Measurements from ENCODE around the gene BTBD1. TPM values are rescaled to one million over a fixed set of nuclear protein-coding genes. Genes with fewer than 3 reads are reported as not detected.

BTBD1 gene
- total and polyA plus RNA-seq, 2 donors (not counting 3 experiments of a cell fraction or from before 2014, with no cell fraction given) = 30.8 to 58.0 TPM

- ChIA-PET POLR2A (no interaction called here), CTCF (interaction anchor here (1.5 kb wide), 1 partner anchor 12 kb away, joined by 4 read pairs; no protein-coding TSS in a partner anchor)
- TF ChIP-seq, protein P1, sequence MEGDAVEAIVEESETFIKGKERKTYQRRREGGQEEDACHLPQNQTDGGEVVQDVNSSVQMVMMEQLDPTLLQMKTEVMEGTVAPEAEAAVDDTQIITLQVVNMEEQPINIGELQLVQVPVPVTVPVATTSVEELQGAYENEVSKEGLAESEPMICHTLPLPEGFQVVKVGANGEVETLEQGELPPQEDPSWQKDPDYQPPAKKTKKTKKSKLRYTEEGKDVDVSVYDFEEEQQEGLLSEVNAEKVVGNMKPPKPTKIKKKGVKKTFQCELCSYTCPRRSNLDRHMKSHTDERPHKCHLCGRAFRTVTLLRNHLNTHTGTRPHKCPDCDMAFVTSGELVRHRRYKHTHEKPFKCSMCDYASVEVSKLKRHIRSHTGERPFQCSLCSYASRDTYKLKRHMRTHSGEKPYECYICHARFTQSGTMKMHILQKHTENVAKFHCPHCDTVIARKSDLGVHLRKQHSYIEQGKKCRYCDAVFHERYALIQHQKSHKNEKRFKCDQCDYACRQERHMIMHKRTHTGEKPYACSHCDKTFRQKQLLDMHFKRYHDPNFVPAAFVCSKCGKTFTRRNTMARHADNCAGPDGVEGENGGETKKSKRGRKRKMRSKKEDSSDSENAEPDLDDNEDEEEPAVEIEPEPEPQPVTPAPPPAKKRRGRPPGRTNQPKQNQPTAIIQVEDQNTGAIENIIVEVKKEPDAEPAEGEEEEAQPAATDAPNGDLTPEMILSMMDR (IDR thresholded peaks at IDR 0.05; ENCODE audit: extremely low read depth in 1 of 2, insufficient read depth in 1 of 2, low read depth in 1 of 2, low read length in 2 of 2) = no peak
- TF ChIP-seq MAX (IDR thresholded peaks at IDR 0.05; ENCODE audit: insufficient read depth, insufficient read length) = no peak
- TF ChIP-seq POLR2AphosphoS5 (IDR thresholded peaks at IDR 0.05; ENCODE audit: insufficient read depth, low read depth, low read length) = no peak
- TF ChIP-seq FOS (IDR thresholded peaks at IDR 0.05; ENCODE audit: borderline replicate concordance, insufficient read depth, low read length) = no peak
- TF ChIP-seq JUN (IDR thresholded peaks at IDR 0.05; ENCODE audit: borderline replicate concordance, insufficient read depth, insufficient read length, low read depth) = no peak
- no peak for TF ChIP-seq MYC (IDR thresholded peaks at IDR 0.05; ENCODE audit: low read depth, low read length)
- TF ChIP-seq POLR2A (IDR thresholded peaks at IDR 0.05; ENCODE audit: low read depth, low read length) = no peak
- TF ChIP-seq EZH2 (IDR thresholded peaks at IDR 0.05; ENCODE audit: borderline replicate concordance, low read depth, low read length, severe bottlenecking) = no peak
- TF ChIP-seq GATA2 (IDR thresholded peaks at IDR 0.05; ENCODE audit: insufficient read depth, insufficient read length, low read depth, low read length) = no peak
- Histone ChIP-seq H3K27me3 (ENCODE audit: control insufficient read depth in 2 of 2, insufficient read depth in 2 of 2, low read length in 2 of 2) (no peaks in the 10 kb centered on the region), H3K27ac (ENCODE audit: insufficient read depth, low read depth, low read length) (no peak overlapping the region), H3K36me3 (ENCODE audit: control insufficient read depth in 2 of 2, extremely low read depth in 1 of 2, insufficient read depth in 2 of 2, low read length in 2 of 2) (no peaks in the 10 kb centered on the region), H4K20me1 (replicated peaks; ENCODE audit: control insufficient read depth, extremely low read depth, insufficient read depth, low read length) (no peaks in the 10 kb centered on the region), H3K9me1 (replicated peaks; ENCODE audit: control insufficient read depth, extremely low read depth, insufficient read depth, low read length) (no peaks in the 10 kb centered on the region), H3K4me3 (replicated peaks in 1 of 3; ENCODE audit: insufficient read depth in 1 of 3, low read depth in 1 of 3, low read length in 3 of 3) (no peak overlapping the region), H2AFZ (ENCODE audit: low read depth, low read length) (no peak overlapping the region), H3K79me2 (ENCODE audit: control insufficient read depth, insufficient read depth, low read length) (no peaks in the 10 kb centered on the region), H3K9me3 (replicated peaks; ENCODE audit: control insufficient read depth, insufficient read depth, low read length) (no peaks in the 10 kb centered on the region), H3K4me1 (ENCODE audit: control insufficient read depth, extremely low read depth, insufficient read depth, low read length) (peaks cover 3% of the 10 kb centered on the region), H3K4me2 (ENCODE audit: insufficient read depth, low read length) (no peak overlapping the region), H3K9ac (replicated peaks; ENCODE audit: extremely low read depth, insufficient read depth, low read length) (no peak overlapping the region)
- DNase-seq (ENCODE audit: low read depth, low spot score) = no peak
- no peak for FAIRE-seq
- intact Hi-C loops (cut with micrococcal nuclease) = no loop called here
- no TSS peak for BruUV-seq (replicated peaks)
- dilution Hi-C loops (cut with MboI; ENCODE audit: extremely low pct_ligation_motif_present, low sequenced_read_pairs) = no loop called here
Observed at GRCh38 chr15:83099290-83099689, 32.2 kb upstream of the BTBD1 start.
